Skin of body (tissue), 2 donors: Measurements from ENCODE around the gene BAHCC1. TPM values are rescaled to one million over a fixed set of nuclear protein-coding genes. Genes with fewer than 3 reads are reported as not detected.
A peak's percentile ranks its signal among the peaks of the same experiment; 100 is the strongest.

ENCODE experiments used
- DNase-seq: peaks from one replicate; lab custom pipeline; 2025; lab: John Stamatoyannopoulos, UW
- total RNA-seq: library from RNA; depleted of rRNA; stranded (reverse); fragments of >200 nt; gene quantifications from one replicate; pipeline ENCODE4 v1.2.3, GENCODE V29; 2014

BAHCC1 gene
- total RNA-seq, 1 donor from 2014 or later, result 9.5 TPM

DNA sequence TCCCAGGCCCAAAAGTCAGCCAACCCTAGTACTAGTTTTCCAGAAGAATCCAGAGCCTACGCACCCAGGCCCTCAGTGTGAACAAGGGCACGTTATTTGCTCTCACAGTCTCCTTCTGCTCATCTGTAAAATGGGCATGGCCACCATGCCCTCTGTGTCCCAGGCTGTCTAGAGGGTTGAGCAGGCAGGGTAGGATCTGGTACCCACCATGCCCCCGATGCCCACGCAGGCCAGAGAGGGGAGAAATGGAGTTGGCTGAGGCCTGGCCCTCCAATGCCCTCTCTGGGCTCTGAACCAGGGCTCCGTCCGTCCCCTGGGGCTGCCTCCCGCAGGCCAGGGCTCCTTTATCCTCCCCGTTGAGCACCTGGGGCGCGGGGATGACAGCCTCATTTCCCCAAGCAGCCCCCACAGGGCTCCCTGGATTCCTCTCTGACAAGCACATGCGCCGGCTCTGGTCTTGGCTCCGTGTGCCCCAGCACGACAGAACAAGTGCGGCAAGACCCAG lies 9.1 kb upstream of the BAHCC1 start:
- DNase-seq, result no peak

DNA sequence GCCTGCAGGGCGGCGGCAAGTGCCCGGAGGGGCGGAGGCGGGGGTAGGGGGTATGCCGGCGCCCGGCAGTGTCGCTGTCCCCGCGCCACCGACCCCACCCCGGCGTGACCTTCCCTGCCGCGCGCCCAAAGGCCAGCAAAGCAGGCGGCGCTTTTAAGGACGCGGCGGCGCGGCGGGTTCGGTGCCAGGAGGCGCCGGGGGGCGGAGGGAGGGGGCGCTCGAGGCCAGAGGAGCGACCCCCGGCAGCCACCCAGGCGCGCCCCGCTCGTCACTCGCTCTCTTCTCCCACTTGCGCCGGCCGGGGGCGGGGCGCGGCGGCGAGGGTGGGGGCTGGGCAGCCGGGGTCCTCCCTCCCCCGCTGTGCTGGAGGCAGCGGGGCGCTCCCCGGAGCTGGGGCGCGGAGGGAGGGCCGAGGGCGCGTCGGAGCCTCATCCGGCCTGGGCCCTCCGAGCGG lies 8.6 kb upstream of the BAHCC1 start:
- no peak for DNase-seq

DNA sequence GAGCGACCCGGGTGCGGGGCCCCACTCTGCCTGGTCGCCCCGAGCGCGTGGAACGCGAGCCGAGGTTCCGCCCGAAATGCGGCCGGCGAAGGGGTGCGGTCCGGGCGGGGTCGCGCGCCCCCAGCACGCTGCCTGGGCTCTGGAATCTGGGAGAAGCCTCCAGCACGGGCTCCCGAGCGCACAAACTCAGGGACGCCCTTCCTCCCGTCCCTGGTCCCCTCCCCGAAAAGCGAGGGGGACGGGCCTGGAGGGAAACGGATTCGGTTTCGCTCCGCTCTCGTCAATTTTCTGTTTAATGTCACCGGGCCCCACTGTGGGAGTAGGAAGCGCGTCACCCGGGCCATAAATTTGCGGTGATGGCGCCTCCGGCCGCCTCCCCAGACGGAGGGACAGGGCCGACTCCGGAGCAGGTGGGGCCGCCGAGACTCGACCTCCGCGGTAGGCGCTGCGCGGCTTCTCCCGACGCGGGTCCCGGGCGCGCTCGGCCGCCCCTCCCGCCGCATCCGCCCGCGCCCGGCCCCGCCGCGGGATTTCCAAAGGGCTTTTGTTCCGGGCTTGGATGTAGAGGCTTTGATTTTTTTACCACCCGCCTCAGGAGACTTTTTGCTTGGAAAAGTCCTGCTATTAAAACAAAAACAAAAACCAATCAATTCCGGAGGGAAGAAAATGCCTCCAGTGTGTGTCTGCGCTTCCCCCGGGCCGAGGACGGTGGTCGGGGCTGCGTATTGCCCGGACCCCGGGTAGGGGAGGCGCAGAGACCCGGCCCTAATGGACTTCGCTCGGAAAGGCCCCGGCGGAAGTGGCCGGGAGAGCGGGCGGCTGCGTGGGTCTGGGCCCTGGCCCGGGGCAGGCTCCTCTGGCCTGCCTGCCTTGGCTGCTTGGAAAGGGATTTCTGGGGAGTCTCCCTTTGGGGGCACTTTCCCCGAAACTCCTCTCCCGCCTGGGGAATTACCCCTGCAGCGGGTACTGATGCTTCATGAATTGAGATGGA lies 7.9 kb upstream of the BAHCC1 start:
- DNase-seq, result peak; percentile 44

DNA sequence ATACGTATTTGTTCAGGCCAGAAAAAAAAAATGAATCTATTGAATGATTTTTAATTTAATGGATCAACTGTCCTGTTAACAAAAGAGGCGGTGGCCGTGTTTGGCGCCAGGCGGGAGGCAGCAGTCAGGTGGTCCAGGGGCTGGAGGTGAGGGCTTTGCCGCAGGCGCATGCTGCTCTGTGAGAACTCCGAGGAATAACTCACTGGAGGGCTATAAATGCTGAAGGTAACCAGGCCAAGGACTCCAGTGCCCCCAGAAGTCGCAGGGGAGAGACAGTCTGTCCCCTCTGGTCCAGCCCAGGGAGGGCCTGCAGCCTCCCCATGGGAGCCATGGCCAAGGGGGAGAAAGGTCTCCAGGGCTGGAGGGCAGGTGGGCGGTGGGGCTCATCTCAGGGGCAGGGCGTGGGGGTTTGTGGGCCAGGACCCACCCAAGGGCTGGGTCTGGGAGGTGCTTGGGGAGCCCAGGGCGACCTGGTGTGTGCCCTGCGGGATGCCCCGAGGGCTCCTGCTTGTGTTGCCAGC lies 7.1 kb upstream of the BAHCC1 start:
- DNase-seq, result no peak

DNA sequence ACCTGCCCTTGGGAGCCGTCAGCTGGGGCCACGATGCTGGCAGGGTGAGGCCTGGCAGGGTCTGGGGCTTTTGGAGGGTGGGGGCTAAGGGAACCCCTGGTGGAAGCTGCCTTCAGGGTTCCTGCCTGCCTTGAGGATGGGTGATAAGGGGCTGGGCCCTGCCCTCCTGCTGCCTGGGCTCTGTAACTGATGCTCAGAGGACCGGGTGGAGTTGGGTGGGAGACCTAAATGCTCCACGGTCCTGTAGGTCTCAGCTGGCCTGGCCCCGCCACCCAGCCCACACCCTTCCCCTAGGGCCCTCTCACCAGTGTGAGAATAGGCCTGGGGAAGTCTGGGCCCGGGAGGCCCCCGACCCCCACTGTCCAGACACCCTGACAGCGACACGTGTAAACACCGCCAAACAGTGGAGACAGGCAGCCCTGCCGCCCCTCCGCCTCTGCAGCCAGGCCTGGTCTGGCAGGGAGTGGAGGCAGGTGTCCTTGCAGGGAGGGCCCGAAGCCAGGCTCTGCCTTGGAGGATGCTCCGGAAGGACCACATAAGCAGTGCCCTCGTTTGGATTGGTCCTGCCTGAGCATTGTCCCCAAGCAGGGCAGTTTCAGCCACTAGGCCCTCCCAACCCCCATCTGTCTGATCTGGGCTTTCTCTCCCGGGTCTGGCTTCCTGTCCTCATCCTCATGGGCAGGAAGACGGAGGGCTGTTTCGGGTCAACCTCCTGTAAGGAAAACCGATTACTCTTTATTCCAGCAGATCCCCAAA lies 6.5 kb upstream of the BAHCC1 start:
- DNase-seq, result no peak

DNA sequence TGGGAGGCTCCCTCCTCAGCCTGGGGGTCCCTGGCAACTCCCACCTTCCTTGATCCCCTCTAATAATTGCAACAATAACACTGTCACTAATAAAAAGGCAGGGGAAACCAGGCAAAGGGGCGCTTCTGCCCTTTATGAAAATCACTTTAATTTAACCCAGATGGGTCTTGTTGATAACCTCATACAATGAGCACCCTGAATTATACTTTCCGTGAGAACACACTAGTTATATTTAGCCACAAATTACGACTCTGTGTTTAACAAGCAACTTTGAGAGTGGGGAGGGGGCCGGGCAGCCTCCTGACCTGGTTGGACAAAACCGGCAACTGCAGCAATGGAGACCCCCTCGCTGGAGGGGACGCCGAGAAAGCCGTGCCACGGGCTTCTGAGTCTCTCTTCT lies 5.7 kb upstream of the BAHCC1 start:
- DNase-seq, result peak; percentile 67

DNA sequence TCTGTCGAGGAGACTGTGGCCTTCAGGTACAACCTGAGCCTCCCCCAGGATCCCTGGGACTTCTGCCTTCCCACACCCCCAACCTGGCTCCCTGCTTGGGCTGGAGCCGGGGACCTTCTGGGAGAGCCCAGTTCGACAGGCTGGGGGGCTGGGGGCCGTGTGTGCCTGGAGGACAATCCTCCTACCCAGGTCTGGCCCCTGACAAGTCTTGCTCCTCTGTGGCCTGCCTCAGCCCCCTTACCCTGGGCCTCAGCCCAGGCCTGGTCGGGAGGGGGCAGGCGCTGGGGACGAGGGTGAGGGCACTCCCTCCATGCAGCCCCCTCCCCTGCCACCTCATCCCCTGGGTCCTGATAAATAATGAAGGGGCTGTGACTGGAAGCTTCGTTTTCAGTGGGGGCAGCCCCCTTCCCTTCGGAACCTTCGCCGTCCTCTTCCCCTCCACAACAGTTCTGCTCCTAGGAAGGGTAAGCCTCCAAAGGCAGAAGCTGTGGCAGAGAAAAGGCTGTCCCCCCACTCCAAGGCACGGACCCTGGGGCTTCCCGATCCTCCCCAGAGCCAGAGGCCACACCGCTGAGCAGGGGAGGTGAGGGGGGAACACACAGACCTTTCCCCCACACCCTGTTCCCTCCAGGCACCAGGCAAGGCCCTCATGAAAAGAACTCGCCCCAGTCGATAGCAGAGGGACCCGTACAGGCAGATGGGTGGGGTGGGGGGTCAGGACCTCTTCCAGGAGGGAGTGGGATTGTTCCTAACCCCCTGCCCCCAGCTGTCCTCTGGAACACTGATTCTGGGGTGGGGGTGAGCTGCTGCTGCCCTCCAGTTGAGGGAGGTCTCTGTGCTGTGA lies 5.0 kb upstream of the BAHCC1 start:
- no peak for DNase-seq

DNA sequence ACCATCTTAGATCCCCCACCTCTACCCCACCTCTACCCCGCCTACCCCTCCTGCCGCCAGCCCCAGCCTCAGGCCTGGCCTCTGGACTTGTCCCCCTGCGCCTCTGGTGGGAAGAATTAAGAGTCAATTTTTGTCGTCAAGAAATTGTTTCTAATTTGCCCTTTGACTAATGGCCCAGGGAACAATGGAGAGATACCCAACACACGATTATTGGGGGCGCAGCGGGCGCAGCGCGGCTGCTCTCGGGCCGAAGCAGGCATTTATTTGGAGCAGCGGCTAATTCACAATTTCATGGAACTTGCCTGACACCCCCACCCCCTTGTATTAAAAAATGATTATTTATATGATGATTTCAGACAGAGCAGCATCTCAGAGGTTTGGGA lies 4.4 kb upstream of the BAHCC1 start:
- DNase-seq, result no peak

DNA sequence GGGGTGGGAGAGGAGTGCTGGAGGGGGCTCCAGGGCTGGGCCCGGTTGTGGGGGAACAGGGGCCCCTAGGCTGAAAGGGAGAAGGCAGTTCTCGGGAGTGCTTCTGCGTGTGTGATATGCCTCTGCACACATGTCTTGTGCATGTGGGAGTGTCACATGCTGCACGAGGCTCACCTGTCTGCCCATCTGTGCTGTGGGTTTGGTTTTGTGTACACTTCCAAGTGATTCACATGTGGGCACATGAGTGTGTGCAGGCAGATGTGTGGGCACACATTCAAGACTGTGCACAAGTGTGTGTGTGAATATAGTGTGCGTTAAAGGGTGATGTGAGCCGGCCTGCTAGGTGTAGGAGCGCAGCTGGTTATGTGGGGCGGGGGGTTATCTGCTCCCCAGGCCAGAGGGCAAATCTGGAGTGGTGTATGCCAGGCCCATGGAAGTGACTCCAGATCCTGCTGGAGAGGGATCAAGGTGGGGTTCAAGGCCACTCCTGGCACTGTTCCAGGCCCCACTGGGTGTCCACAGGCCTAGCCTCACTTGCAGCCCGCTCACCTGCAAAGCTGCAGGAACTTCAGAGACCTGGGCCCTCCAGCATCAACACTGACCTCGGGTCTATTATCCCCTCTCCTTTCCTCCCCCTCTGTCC lies 3.8 kb upstream of the BAHCC1 start:
- no peak for DNase-seq

DNA sequence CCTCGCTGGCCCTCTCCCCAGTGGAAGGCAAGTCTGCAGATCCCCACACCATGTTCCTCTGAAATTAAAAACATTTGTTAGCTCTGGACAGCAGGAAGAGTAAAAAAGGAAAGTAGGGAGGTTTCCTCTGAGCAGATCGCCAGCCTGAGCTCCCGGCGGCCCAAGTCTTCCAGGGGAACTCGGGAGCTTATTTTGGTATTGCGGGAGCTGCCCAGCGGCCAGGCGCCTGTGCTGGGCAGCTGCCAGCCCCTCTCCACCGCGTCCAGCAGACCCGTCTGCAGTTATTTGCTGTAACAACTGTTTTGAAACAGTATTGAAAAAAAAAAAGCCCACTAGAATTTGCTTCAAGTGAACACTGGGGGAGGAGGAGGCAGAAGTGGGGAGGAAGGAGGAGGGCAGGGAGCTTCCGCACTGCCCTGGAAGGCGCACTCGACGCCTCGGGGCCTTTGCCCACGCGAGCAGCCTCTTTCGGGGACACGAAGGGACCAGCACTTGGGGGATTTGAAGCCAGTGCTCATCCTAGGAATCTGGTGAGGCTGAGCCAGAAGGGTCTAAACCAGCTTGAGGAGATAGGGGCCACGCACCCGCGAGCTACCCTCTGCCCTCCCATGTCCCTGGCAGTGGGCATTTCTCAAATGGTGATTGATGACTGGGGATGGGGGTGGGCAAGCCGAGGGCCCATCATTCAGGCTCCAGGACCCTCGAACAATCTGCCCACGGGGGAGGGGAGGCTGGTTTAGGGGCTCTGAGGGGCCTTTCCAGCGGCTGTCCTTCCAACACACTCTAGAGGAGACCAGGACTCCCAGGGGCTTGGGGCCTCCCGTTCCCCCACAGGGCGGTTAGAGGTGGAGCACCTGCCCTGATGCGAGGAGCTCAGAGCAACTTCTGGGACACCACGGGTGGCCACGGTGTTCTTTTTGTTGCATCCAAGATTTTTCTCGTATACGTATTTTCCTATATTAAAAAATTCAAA lies 3.0 kb upstream of the BAHCC1 start:
- DNase-seq, result no peak

DNA sequence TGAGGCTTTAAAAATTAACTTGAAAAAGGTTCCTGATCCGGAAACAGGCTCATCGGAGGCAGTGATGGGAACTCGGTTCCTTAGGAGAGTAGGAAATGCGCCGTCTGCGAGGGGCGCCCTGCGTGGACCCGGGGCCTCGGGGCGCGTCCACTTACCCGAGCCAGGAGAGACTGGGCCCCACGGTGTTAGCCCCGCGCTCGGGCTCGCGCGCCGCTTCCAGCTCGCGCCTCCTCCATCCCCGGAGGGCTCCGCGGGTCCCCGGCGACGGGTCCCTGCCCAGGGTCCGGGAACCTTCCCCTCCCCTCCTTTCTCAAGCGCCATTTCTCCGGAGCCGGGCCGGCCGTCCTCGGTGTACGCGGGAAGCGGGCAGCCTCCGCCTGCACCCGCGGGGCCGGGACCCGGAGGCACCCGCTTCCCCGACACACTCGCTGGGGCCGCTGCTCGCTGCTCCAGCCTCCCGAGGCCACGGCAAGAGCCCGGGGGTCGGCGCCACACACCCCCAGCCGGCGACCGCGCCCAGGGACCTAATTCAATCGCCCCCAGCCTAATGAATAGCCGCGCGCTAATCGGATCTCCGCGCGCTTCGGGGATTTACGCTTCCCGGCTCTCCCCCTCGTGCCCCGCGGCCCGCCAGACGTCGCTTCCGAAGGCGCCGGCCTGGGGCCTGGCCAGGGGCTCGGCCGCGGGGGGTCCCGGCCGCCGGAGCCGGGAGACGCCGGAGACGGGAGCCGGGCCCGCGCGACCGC lies 2.2 kb upstream of the BAHCC1 start:
- DNase-seq, result no peak

DNA sequence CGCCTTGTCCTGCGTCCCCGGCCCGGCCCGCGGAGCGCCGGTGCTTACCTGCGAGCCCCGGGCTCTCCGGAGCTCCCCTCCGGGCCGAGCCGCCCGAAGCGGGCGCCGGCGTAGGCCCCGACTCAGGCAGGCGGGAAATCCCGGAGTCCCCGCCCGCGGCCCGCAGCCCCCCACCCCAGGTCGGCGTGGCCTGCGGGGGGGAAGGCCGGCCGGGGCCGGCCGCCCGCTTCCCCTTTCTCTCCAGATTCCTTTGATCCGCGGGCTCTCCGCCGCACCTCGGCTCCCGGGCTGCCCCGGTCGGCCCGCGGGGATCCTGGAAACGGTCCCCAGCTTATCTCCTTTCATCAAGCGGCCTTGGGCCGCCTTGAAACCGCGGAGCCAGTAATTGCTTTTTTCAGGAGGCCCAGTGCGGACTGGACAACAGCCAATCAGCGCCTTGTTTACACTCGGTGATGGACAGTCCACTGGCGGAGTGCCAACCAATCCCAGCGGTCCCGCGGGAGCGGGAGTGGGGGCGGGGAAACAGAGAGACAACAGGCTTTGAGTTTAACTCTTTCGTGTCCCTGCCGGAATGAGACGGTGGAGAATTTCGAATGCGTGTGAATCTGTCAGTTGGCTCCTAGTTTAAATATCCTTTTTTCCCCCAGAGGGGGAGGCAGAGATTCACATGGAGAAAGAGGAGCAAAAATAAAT lies 1.4 kb upstream of the BAHCC1 start:
- peak; percentile 99 for DNase-seq

DNA sequence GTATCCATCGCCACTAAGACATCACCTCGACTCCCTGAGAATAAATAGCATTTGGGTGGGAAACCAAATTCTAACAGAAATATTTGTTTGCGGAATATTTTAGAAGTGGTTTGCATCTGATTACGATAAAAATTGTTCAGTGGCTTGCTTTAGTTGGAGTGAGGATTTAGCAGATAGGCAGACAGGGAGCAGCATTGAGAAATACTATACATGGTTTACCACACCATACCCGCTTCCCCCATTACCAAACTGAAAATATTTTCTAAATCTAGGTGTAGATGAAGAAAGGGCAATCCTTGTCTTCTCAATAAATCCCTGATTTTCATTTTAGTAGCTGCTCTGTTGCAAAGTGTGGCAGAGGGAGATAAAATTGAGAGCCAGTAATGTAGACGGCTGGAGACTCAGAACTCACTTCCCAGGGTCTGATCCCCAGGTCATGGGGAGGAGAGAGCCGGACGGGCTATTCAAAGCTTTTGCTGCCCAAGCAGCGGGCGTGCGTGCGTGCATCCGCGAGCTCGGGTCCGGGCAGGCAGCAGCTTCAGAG lies 808 bp upstream of the BAHCC1 start:
- DNase-seq, result peak; percentile 79

DNA sequence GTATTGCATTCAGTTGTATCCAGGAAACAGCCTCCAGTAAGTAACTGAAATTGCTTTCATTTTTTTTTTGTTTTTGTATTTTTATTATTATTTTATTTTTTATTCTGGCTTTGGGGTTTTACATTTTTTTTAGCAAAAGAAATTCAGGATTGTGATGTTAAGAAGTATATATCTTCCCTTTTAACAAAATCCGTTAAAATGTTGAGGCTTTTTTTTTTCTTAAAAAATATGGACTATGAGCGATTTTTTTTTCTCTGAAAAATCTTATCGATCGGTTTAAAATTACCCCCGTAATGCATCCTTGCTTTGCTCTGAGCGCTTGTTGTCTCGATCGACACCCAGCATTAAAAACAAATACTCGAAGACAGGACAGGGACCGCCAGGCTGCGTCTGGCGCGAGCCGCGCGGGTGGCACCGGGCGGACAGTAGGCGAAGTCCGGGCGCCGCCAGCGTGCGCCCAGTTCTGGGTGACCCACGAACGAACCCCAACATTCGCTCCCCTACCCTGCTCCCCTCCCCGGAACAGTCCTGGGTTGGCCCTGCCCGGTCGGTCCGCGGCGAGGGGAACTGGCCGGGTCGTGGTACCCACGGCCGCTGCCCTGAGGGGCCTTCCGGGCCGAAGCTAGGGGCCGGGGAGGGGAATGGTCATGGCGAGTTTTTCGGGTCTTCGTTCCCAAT lies 482 bp downstream of the BAHCC1 start:
- no peak for DNase-seq

DNA sequence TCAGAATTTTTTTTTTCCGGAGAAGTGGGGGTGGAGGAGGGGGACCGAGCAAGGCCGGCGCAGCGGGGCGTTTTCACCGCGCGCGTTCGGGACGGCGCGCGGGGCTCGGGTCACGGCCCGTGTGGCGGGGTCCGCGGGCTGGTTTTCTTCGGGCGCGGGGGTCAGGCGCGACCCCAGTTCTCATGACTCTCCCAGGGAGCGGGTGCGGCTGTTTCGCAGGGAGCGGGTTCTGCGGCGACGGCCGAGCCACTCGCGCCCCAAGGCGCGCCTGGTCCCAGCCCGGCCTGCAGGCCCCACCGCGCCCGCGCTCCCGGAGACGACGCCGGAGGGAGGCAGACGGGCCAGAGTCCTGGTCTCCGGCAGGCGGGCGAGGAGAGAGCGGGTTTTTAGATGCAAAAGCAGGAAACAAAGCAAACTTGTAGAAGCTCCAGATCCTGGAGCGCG lies 1.0 kb downstream of the BAHCC1 start:
- no peak for DNase-seq

DNA sequence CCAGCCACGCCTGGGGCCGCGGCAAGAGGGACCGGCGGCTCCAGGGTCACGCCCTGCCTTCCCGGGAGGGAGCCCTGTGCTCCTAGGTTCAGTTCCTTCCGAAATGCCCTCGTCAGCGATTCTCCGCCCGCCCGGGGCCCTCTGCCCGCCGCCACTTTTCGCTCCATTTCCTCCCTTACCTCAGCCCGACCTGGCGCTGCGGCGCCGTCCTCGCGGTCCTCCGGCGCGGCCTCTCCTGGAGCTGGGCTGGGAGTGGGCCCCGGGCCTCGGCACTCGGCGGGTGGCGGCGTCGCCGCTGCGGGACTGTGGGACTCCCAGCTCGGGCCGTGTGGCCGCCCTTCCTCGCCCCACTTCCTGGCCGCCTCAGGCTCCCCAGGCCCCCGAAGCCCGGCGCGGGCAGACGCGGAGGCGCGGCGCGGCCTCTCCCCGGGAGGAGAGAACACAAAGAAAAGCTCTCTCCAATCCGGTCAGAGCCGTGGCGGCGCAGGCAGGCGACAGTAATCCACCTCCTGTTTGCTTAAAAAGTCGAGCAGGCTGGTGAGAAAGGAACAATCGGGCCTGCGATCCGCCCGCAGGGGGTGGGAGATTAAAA lies 1.6 kb downstream of the BAHCC1 start:
- DNase-seq, result no peak
